Suprapubic skin (tissue), 4 donors: ENCODE measurements around the gene YWHAB. TPM values are rescaled to one million over a fixed set of nuclear protein-coding genes. Genes with fewer than 3 reads are reported as not detected.

ENCODE experiments used
- DNase-seq, 2 donors: peaks; one replicate each; pipeline ENCODE4 v3.0.0-alpha.2; 2019; ENCODE audit warnings: low spot score in 2 of 2
- H3K27ac ChIP-seq: fragments of 200-600 bp; sonication (generic); one replicate; pipeline ENCODE4 v1.5.1; 2019
- H3K27me3 ChIP-seq: fragments of 200-600 bp; sonication (generic); one replicate; pipeline ENCODE4 v1.5.1; 2019
- H3K36me3 ChIP-seq: fragments of 200-600 bp; sonication (generic); one replicate; pipeline ENCODE4 v1.5.1; 2019
- H3K4me1 ChIP-seq: fragments of 200-600 bp; sonication (generic); one replicate; pipeline ENCODE4 v1.5.1; 2019
- H3K4me3 ChIP-seq: fragments of 200-600 bp; sonication (generic); one replicate; pipeline ENCODE4 v1.5.1; 2019; ENCODE audit warnings: mild to moderate bottlenecking
- H3K9me3 ChIP-seq: fragments of 200-600 bp; sonication (generic); one replicate; pipeline ENCODE4 v1.5.1; 2019
- EP300 ChIP-seq: sonication (generic); formaldehyde crosslinking; IDR thresholded peaks from one replicate; pipeline ENCODE4 v1.6.1; 2017; ENCODE audit warnings: antibody characterized with exemption
- POLR2A ChIP-seq, 2 donors: fragments of 450-650 bp; IDR thresholded peaks; one replicate each; pipeline ENCODE4 v1.6.1; 2017; ENCODE audit warnings: antibody characterized with exemption in 2 of 2, mild to moderate bottlenecking in 2 of 2, moderate library complexity in 2 of 2
- POLR2AphosphoS5 ChIP-seq, 3 donors: sonication (generic); formaldehyde crosslinking; IDR thresholded peaks; one replicate each; pipeline ENCODE4 v1.6.1; 2017; ENCODE audit warnings: antibody characterized with exemption in 3 of 3
- WGBS: methylation state at CpG from one replicate; pipeline ENCODE4 v1.1.5; 2018; 5-methylcytosine and 5-hydroxymethylcytosine counted together
- total RNA-seq, 4 donors: library from RNA; depleted of rRNA; stranded (reverse); fragments of >200 nt; gene quantifications; one replicate each; pipeline ENCODE4 v1.1.0, GENCODE V29; 2016
- TF ChIP-seq, protein P1 (sequence below), 2 donors: fragments of 200-600 bp in 1 of 2; fragments of 450-650 bp in 1 of 2; sonication (generic) in 1 of 2; IDR thresholded peaks; one replicate each; pipeline ENCODE4 v1.5.1; 2016 to 2019; ENCODE audit warnings: antibody characterized with exemption in 2 of 2, mild to moderate bottlenecking in 1 of 2, moderate library complexity in 1 of 2

The YWHAB gene
- total RNA-seq, 4 donors from 2014 or later, result 79.7 to 135 (median 129) TPM

DNA sequence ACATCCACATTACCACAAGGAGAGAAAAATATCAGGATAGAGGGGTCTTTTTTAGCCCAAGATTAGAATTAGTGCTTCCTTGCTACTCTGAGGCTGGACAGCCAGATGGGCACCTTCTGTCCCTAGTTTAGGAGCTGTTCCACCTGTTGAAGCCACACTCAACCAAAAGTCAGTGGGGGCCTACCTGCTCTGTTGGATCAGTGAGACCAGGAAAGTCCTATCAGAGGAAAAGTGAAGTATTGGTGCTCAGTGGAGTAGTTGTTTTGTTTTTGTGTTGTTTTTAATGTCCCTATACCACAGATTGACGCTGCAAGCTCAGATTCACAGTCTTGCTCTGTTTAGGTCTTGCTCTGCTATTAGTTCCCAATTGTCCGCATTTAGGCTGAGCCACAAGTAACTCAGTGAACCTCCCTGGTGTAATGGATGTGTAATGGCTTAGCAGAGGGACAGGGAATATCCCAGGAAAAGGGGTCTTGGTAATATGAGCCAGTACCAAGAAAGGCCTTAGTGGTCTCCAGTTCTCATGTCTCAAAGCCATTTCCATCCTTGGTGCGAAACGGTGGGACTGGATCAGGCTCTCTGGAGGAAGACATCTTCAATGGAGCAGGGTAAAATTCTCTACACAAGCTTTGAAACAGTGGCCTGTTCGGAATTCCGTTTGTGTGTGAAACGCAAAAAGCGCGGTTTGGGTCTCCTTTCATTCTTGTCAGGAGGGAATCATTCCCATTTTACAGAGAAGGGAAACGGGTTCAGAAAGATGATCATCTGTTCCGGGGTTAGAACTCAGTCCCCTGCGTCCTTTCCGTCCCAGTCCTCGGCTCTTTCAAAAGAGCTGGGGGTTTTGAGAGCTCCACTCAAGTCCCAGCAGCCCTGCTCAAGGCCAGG, 23.7 kb downstream of the YWHAB start:
- H3K27ac ChIP-seq, result no peak overlapping the region
- no peaks in the 10 kb centered on the region for H3K27me3 ChIP-seq
- 31% methylated on average over 14 of the region's 14 CpGs for WGBS
- peaks cover 17% of the 10 kb centered on the region for H3K4me1 ChIP-seq
- peaks cover 45% of the 10 kb centered on the region for H3K36me3 ChIP-seq
- no peak for DNase-seq
- H3K9me3 ChIP-seq, result no peaks in the 10 kb centered on the region
- peak overlapping the region; percentile 71 for H3K4me3 ChIP-seq
- no peak for TF ChIP-seq POLR2AphosphoS5 (IDR thresholded peaks at IDR 0.05)
- TF ChIP-seq, protein P1, sequence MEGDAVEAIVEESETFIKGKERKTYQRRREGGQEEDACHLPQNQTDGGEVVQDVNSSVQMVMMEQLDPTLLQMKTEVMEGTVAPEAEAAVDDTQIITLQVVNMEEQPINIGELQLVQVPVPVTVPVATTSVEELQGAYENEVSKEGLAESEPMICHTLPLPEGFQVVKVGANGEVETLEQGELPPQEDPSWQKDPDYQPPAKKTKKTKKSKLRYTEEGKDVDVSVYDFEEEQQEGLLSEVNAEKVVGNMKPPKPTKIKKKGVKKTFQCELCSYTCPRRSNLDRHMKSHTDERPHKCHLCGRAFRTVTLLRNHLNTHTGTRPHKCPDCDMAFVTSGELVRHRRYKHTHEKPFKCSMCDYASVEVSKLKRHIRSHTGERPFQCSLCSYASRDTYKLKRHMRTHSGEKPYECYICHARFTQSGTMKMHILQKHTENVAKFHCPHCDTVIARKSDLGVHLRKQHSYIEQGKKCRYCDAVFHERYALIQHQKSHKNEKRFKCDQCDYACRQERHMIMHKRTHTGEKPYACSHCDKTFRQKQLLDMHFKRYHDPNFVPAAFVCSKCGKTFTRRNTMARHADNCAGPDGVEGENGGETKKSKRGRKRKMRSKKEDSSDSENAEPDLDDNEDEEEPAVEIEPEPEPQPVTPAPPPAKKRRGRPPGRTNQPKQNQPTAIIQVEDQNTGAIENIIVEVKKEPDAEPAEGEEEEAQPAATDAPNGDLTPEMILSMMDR (IDR thresholded peaks at IDR 0.05), result no peak
- TF ChIP-seq EP300, result no peak
- no peak for TF ChIP-seq POLR2A (IDR thresholded peaks at IDR 0.05)

DNA sequence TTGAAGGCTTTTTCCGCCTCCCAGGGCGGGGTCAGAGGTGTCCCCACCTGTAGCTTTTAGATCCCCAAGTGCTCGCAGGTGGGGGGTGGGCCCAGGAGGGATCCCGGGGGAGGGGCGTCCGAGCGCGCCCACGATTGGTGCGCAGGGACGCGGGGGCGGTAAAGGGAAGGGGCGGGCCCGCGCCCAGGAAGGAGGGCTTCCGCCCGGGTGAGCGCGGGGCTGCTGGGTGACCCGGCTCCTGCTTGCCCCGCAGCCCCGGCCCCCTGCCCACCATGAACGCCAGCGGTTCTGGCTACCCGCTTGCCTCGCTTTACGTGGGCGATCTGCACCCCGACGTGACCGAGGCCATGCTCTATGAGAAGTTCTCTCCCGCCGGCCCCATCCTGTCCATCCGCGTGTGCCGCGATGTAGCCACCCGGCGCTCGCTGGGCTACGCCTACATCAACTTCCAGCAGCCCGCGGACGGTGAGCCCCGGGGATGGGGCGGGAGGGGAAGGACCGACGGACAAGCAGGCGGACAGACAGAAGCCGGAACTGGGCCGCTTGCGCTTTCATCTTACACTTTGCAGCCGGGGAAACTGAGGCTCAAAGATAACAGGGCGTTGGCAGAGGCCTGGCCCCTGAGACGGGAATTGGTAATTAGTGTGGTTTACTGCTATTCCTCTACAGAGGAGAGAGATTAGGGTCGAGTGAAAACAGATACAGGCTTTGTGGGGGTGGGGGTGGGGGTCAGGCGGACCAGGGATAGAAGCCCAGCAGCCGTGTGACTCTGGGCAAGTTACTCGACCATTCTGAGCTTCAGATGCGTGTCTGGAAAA, 24.6 kb downstream of the YWHAB start, which contains the start of gene PABPC1L:
Gene PABPC1L (plus strand): TSS at position 189 of the 818 bp plus-strand sequence. CDS start 84 bp downstream, at position 273.
- TF ChIP-seq POLR2A (IDR thresholded peaks at IDR 0.05) (no peak), POLR2AphosphoS5 (IDR thresholded peaks at IDR 0.05) (peak in 1 of 3 donors; percentile 28)
- Histone ChIP-seq H3K27ac (no peak within 1 kb of the TSS), H3K4me3 (peak within 1 kb of the TSS; percentile 71), H3K36me3 (peaks cover 37% of the 10 kb centered on the region), H3K27me3 (no peaks in the 10 kb centered on the region), H3K9me3 (no peaks in the 10 kb centered on the region), H3K4me1 (peaks cover 17% of the 10 kb centered on the region)
- WGBS, result 4% methylated on average over 30 of the region's 61 CpGs
- peak in 1 of 2 donors; percentile 74 for DNase-seq

DNA sequence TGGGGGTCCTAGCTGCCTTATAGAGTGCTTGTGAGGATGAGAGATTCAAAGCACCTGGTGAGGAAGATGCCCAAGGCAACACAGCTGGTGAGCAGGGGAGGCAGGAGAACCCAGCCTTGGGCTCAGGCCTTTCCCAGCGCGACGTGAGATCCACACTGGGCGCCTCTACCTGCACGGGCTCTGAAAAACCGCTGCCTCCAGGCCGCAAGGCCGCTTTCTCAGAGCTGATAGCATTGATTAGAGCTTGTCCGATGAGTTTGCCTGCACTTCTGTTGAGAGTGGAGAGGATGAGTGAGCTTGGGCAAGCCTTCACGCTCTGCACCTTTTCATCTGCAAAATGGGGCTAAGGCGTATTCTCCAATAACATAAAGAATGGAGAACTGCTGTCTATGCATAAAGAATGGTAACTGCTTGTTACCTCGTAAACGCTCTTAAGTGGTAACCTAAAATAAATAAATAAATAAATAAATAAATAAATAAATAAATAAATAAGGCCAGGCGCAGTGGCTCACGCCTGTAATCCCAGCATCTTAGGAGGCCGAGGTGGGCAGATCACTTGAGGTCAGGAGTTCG, 25.3 kb downstream of the YWHAB start:
- peak overlapping the region; percentile 71 for H3K4me3 ChIP-seq
- no peak for DNase-seq
- 74% methylated on average over 17 of the region's 17 CpGs for WGBS
- peaks cover 17% of the 10 kb centered on the region for H3K4me1 ChIP-seq
- no peak overlapping the region for H3K27ac ChIP-seq
- H3K36me3 ChIP-seq, result peaks cover 30% of the 10 kb centered on the region
- H3K9me3 ChIP-seq, result no peaks in the 10 kb centered on the region
- TF ChIP-seq, protein P1 (IDR thresholded peaks at IDR 0.05), result no peak
- TF ChIP-seq EP300, result no peak
- no peak for TF ChIP-seq POLR2AphosphoS5 (IDR thresholded peaks at IDR 0.05)
- no peak for TF ChIP-seq POLR2A (IDR thresholded peaks at IDR 0.05)
- no peaks in the 10 kb centered on the region for H3K27me3 ChIP-seq

DNA sequence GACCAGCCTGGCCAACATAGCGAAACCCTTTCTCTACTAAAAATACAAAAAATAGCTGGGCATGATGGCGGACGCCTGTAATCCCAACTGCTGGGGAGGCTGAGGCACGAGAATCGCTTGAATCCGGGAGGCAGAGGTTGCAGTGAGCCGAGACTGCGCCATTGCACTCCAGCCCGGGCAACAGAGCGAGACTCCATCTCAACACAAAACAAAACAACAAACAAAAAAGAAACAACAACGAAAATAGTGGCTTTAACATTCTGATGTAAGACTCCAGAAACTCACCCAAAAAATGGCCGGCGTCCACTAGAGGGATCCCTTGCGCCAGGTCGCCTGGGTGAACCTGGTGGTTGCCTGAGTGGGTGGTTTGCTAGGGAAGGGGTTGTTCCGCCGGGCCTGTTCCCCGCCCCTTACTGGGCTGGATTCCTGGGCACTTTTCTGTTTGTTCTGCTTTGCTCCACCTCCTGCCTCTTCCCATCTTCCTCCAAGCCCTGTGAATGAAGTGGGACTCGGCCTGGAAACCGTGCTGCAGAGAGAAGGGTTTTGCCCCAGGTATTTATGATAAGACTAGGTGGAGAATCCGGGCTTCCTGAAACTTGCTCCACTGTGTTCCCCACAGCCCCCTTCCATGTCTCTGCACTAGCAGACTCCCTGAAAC, 25.9 kb downstream of the YWHAB start:
- no peaks in the 10 kb centered on the region for H3K27me3 ChIP-seq
- TF ChIP-seq POLR2AphosphoS5 (IDR thresholded peaks at IDR 0.05), result no peak
- TF ChIP-seq, protein P1 (IDR thresholded peaks at IDR 0.05), result peak in 1 of 2 donors; percentile 9
- H3K36me3 ChIP-seq, result peaks cover 29% of the 10 kb centered on the region
- no peaks in the 10 kb centered on the region for H3K9me3 ChIP-seq
- H3K27ac ChIP-seq, result no peak overlapping the region
- 69% methylated on average over 21 of the region's 21 CpGs for WGBS
- H3K4me3 ChIP-seq, result no peak overlapping the region
- peaks cover 17% of the 10 kb centered on the region for H3K4me1 ChIP-seq
- DNase-seq, result no peak

DNA sequence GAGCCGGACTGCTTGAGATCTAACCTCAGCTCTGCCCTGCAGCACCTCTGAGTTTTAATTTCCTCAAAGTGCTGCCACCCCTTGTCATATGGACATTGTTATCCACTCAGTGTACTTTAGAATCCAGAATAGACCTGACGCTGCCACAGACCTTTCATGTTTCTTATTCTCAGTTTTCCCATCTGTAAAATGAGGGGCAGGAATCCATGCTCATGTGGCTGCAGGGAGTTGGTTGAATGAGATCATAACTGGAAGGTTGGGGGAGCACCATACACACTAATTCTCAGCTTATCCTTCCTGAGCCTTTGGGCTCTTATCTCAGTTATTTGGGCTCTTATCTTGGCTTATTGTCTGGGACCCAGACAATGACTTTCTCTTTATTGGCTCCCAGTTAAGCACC, 26.7 kb downstream of the YWHAB start:
- no peak overlapping the region for H3K27ac ChIP-seq
- H3K36me3 ChIP-seq, result peaks cover 26% of the 10 kb centered on the region
- H3K4me3 ChIP-seq, result no peak overlapping the region
- H3K27me3 ChIP-seq, result no peaks in the 10 kb centered on the region
- no peak for DNase-seq
- peaks cover 17% of the 10 kb centered on the region for H3K4me1 ChIP-seq
- TF ChIP-seq, protein P1 (IDR thresholded peaks at IDR 0.05), result no peak
- no peak for TF ChIP-seq POLR2AphosphoS5 (IDR thresholded peaks at IDR 0.05)
- TF ChIP-seq POLR2A (IDR thresholded peaks at IDR 0.05), result no peak
- no peak for TF ChIP-seq EP300
- H3K9me3 ChIP-seq, result no peaks in the 10 kb centered on the region
- WGBS, result 91% methylated on average over 2 of the region's 2 CpGs
